Endothelial cell of umbilical vein (primary cell): ENCODE data around the gene SNED1. TPM values are rescaled to one million over a fixed set of nuclear protein-coding genes. Genes with fewer than 3 reads are reported as not detected.

Source experiments
- BruUV-seq: library from RNA; stranded (reverse); fragments of 400-500 nt; replicated peaks from 2 replicates; lab custom pipeline; 2021; lab: Mats Ljungman, UMichigan
- CTCF ChIA-PET: fragments of 300-600, 350-600 bp; sonication (Branson Sonifier 250); formaldehyde crosslinking; loops from one replicate; lab custom pipeline; 2021; ENCODE audit warnings: antibody characterized with exemption, inconsistent platforms; lab: Charles Lee
- POLR2A ChIA-PET: fragments of 300-600, 350-600 bp; sonication (Branson Sonifier 250); formaldehyde crosslinking; loops from one replicate; lab custom pipeline; 2021; ENCODE audit warnings: antibody characterized with exemption, inconsistent platforms; lab: Charles Lee
- DNase-seq: peaks from one replicate; pipeline ENCODE4 v3.0.0-alpha.2; 2011; ENCODE audit warnings: low read depth, low spot score
- FAIRE-seq: peaks from 2 replicates; lab custom pipeline; 2011; peaks lifted over from hg19 to GRCh38; lab: Jason Lieb, UNC
- H2AFZ ChIP-seq: 2 replicates; pipeline ENCODE4 v1.6.0; 2012; ENCODE audit warnings: low read depth, low read length, control low read depth, inconsistent platforms
- H3K27ac ChIP-seq: 2 replicates; pipeline ENCODE4 v1.5.1; 2011; ENCODE audit warnings: low read depth, mild to moderate bottlenecking, control low read depth, low read length, moderate library complexity; ENCODE audit not compliant: insufficient read depth
- H3K27me3 ChIP-seq, 2 experiments: 2 replicates each; pipeline versions ENCODE4 v1.6.0 to v1.6.1; 2011; ENCODE audit warnings: low read length in 2 of 2, mixed read lengths in 1 of 2; ENCODE audit not compliant: control insufficient read depth in 2 of 2, insufficient read depth in 2 of 2
- H3K36me3 ChIP-seq, 2 experiments: 2 replicates in 1 of 2; 3 replicates in 1 of 2; pipeline ENCODE4 v1.5.1; 2011; ENCODE audit warnings: low read length in 2 of 2, mild to moderate bottlenecking in 1 of 2, moderate library complexity in 1 of 2; ENCODE audit not compliant: control insufficient read depth in 2 of 2, insufficient read depth in 2 of 2; ENCODE audit errors: extremely low read depth in 1 of 2
- H3K4me1 ChIP-seq: 3 replicates; pipeline ENCODE4 v1.5.1; 2011; ENCODE audit warnings: mild to moderate bottlenecking, low read length; ENCODE audit not compliant: control insufficient read depth, insufficient read depth; ENCODE audit errors: extremely low read depth
- H3K4me2 ChIP-seq: 2 replicates; pipeline ENCODE4 v1.6.1; 2011; ENCODE audit warnings: low read length, control low read depth, mixed read lengths; ENCODE audit not compliant: insufficient read depth
- H3K4me3 ChIP-seq, 3 experiments: fragments of 200-600 bp in 1 of 3; sonication (generic), shearing (Covaris generic) in 1 of 3; replicated peaks in 1 of 3; 2 replicates each; pipeline ENCODE4 v1.5.1; 2011 to 2016; ENCODE audit warnings: control low read depth in 3 of 3, low read length in 3 of 3, mild to moderate bottlenecking in 2 of 3, inconsistent platforms in 1 of 3, low read depth in 1 of 3, moderate library complexity in 1 of 3; ENCODE audit not compliant: insufficient read depth in 1 of 3
- H3K79me2 ChIP-seq: 2 replicates; pipeline ENCODE4 v1.6.0; 2012; ENCODE audit warnings: low read length, inconsistent platforms; ENCODE audit not compliant: control insufficient read depth, insufficient read depth
- H3K9ac ChIP-seq: replicated peaks from 2 replicates; pipeline ENCODE3; 2011; ENCODE audit warnings: low read length, control low read depth; ENCODE audit not compliant: insufficient read depth; ENCODE audit errors: extremely low read depth
- H3K9me1 ChIP-seq: replicated peaks from 3 replicates; pipeline ENCODE4 v1.6.0; 2011; ENCODE audit warnings: mild to moderate bottlenecking, low read length; ENCODE audit not compliant: control insufficient read depth, insufficient read depth; ENCODE audit errors: extremely low read depth
- H3K9me3 ChIP-seq: replicated peaks from 2 replicates; pipeline ENCODE4 v1.5.1; 2012; ENCODE audit warnings: low read length, inconsistent platforms; ENCODE audit not compliant: control insufficient read depth, insufficient read depth
- H4K20me1 ChIP-seq: replicated peaks from 2 replicates; pipeline ENCODE3; 2011; ENCODE audit warnings: mild to moderate bottlenecking, low read length; ENCODE audit not compliant: control insufficient read depth, insufficient read depth; ENCODE audit errors: extremely low read depth
- EZH2 ChIP-seq: IDR thresholded peaks from 2 replicates; pipeline ENCODE4 v1.6.1; 2012; ENCODE audit warnings: borderline replicate concordance, low read depth, mild to moderate bottlenecking, moderate library complexity, low read length, inconsistent platforms; ENCODE audit not compliant: severe bottlenecking
- FOS ChIP-seq: IDR thresholded peaks from 2 replicates; pipeline ENCODE4 v1.6.1; 2011; ENCODE audit warnings: mild to moderate bottlenecking, low read length, moderate library complexity, borderline replicate concordance; ENCODE audit not compliant: insufficient read depth
- GATA2 ChIP-seq: IDR thresholded peaks from 2 replicates; pipeline ENCODE4 v1.7.0; 2011; ENCODE audit warnings: low read depth, mild to moderate bottlenecking, moderate library complexity, mixed read lengths, low read length; ENCODE audit not compliant: insufficient read length, insufficient read depth
- JUN ChIP-seq: IDR thresholded peaks from 2 replicates; pipeline ENCODE4 v1.6.1; 2011; ENCODE audit warnings: borderline replicate concordance, low read depth; ENCODE audit not compliant: insufficient read length, insufficient read depth
- MYC ChIP-seq: IDR thresholded peaks from one replicate; pipeline ENCODE4 v1.6.1; 2011; ENCODE audit warnings: mild to moderate bottlenecking, low read depth, low read length
- POLR2A ChIP-seq: IDR thresholded peaks from 2 replicates; pipeline ENCODE4 v1.6.1; 2012; ENCODE audit warnings: low read depth, mild to moderate bottlenecking, control low read depth, low read length
- POLR2AphosphoS5 ChIP-seq: IDR thresholded peaks from 2 replicates; pipeline ENCODE4 v1.6.1; 2012; ENCODE audit warnings: low read depth, mild to moderate bottlenecking, control low read depth, low read length, moderate library complexity; ENCODE audit not compliant: insufficient read depth
- dilution Hi-C: fragments of 300-500 bp; cut with MboI; formaldehyde crosslinking; loops from one replicate; pipeline ENCODE4 v1.15.0; 2019; ENCODE audit warnings: low sequenced_read_pairs; ENCODE audit not compliant: extremely low pct_ligation_motif_present
- intact Hi-C: fragments of 100-400 bp; cut with micrococcal nuclease; formaldehyde crosslinking; loops from one replicate; pipeline ENCODE4 v1.10.0; 2022
- polyA plus RNA-seq, 4 experiments: library from polyadenylated mRNA; depleted of rRNA in 3 of 4; stranded (reverse) in 3 of 4; unstranded in 1 of 4; fragments of >200 nt; gene quantifications; 2 replicates each; pipeline versions ENCODE4 v1.2.1 to v1.2.3, GENCODE V29; 2011 to 2012; ENCODE audit warnings: missing spikeins in 1 of 4
- total RNA-seq: library from RNA; stranded (reverse); gene quantifications from 2 replicates; pipeline ENCODE4 v1.2.3, GENCODE V29; 2021
- TF ChIP-seq, protein P1 (sequence below): IDR thresholded peaks from 2 replicates; pipeline ENCODE4 v1.6.1; 2011; ENCODE audit not compliant: insufficient read depth, insufficient read length
- TF ChIP-seq, protein P2 (sequence below), 2 donors: IDR thresholded peaks; 1 replicate in 1 of 2; 2 replicates in 1 of 2; pipeline ENCODE4 v1.5.1; 2011; ENCODE audit warnings: low read length in 2 of 2, mild to moderate bottlenecking in 2 of 2, moderate library complexity in 2 of 2, control low read depth in 1 of 2, inconsistent platforms in 1 of 2, low read depth in 1 of 2; ENCODE audit not compliant: insufficient read depth in 1 of 2; ENCODE audit errors: extremely low read depth in 1 of 2

The SNED1 gene
- total and polyA plus RNA-seq, 2 donors (not counting 3 experiments of a cell fraction or from before 2014, with no cell fraction given), result 14.1 to 17.2 TPM

DNA sequence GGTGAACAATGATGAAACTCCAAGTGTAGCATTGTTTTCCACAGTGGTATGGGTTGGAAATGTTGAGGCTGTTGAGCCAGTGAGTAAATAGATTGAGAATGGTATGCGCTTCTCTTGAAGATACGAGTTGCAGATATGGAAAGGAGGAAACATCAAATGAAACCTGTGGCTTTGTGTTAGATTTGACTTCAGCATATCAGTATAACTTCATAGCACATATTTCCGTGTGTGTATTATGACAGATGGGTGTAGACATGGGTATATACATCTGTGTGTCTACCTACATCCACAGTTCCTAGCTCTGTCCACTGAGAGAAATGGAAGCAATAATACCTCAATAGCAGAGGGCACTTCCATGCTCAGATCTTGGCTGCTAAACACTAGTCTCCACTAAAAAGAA, 8.0 kb downstream of the SNED1 start:
- ChIA-PET CTCF (interaction anchor here (1.0 kb wide), 1 partner anchor 23 kb away, joined by 3 read pairs; no protein-coding TSS in a partner anchor), POLR2A (no interaction called here)
- no peak overlapping the region for H2AFZ ChIP-seq
- H3K4me2 ChIP-seq, result no peak overlapping the region
- H3K4me3 ChIP-seq, result no peak overlapping the region
- intact Hi-C loops (no loop called here), dilution Hi-C loops (no loop called here)
- TF ChIP-seq, protein P1, sequence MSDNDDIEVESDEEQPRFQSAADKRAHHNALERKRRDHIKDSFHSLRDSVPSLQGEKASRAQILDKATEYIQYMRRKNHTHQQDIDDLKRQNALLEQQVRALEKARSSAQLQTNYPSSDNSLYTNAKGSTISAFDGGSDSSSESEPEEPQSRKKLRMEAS, result no peak
- no peak for TF ChIP-seq FOS
- no peak for TF ChIP-seq POLR2AphosphoS5
- no peak for TF ChIP-seq MYC
- no peak for TF ChIP-seq POLR2A
- TF ChIP-seq EZH2, result no peak
- TF ChIP-seq, protein P2, sequence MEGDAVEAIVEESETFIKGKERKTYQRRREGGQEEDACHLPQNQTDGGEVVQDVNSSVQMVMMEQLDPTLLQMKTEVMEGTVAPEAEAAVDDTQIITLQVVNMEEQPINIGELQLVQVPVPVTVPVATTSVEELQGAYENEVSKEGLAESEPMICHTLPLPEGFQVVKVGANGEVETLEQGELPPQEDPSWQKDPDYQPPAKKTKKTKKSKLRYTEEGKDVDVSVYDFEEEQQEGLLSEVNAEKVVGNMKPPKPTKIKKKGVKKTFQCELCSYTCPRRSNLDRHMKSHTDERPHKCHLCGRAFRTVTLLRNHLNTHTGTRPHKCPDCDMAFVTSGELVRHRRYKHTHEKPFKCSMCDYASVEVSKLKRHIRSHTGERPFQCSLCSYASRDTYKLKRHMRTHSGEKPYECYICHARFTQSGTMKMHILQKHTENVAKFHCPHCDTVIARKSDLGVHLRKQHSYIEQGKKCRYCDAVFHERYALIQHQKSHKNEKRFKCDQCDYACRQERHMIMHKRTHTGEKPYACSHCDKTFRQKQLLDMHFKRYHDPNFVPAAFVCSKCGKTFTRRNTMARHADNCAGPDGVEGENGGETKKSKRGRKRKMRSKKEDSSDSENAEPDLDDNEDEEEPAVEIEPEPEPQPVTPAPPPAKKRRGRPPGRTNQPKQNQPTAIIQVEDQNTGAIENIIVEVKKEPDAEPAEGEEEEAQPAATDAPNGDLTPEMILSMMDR (IDR thresholded peaks at IDR 0.05; ENCODE audit: extremely low read depth in 1 of 2, insufficient read depth in 1 of 2, low read depth in 1 of 2, low read length in 2 of 2), result no peak
- no peak for TF ChIP-seq JUN
- TF ChIP-seq GATA2, result no peak
- peaks cover 22% of the 10 kb centered on the region for H3K4me1 ChIP-seq
- H3K9ac ChIP-seq, result no peak overlapping the region
- H3K9me1 ChIP-seq, result no peaks in the 10 kb centered on the region
- H3K27ac ChIP-seq, result no peak overlapping the region
- H3K9me3 ChIP-seq, result no peaks in the 10 kb centered on the region
- no peaks in the 10 kb centered on the region for H3K36me3 ChIP-seq
- no peaks in the 10 kb centered on the region for H4K20me1 ChIP-seq
- DNase-seq, result no peak
- BruUV-seq, result no TSS peak
- no peak for FAIRE-seq
- H3K27me3 ChIP-seq, result no peaks in the 10 kb centered on the region
- peaks cover 8% of the 10 kb centered on the region for H3K79me2 ChIP-seq
